Mesothelial cell of epicardium (in vitro differentiated cells): ENCODE measurements around the gene ADAMTS18. TPM values are rescaled to one million over a fixed set of nuclear protein-coding genes. Genes with fewer than 3 reads are reported as not detected.
"Not testable (repeated sequence)": the region's sequence is repeated elsewhere in the genome, so short reads cannot be mapped to it uniquely, and the experiment has no call there.

ENCODE experiments used
- DNase-seq, 2 experiments: peaks; one replicate each; pipeline ENCODE4 v3.0.0; 2021; ENCODE audit warnings: low spot score in 2 of 2; ENCODE audit not compliant: unreplicated experiment in 2 of 2
- H3K27ac Mint-ChIP-seq: 2 replicates; pipeline ENCODE4 v1.8.0; 2021; ENCODE audit warnings: mixed read lengths
- H3K27me3 Mint-ChIP-seq: 2 replicates; pipeline ENCODE4 v1.8.0; 2021; ENCODE audit warnings: low read depth, mixed read lengths
- H3K36me3 Mint-ChIP-seq: 2 replicates; pipeline ENCODE4 v1.8.0; 2021; ENCODE audit warnings: mixed read lengths
- H3K4me1 Mint-ChIP-seq: 2 replicates; pipeline ENCODE4 v1.8.0; 2021; ENCODE audit warnings: mixed read lengths
- H3K4me3 Mint-ChIP-seq: 2 replicates; pipeline ENCODE4 v1.8.0; 2021; ENCODE audit warnings: mild to moderate bottlenecking, moderate library complexity, mixed read lengths
- H3K9me3 Mint-ChIP-seq: 2 replicates; pipeline ENCODE4 v1.8.0; 2021; ENCODE audit warnings: mixed read lengths
- CTCF ChIP-seq: fragments of 200-600 bp; sonication (generic); IDR thresholded peaks from one replicate; pipeline ENCODE4 v1.5.0; 2021; ENCODE audit warnings: antibody characterized with exemption; ENCODE audit not compliant: unreplicated experiment
- total RNA-seq: library from RNA; stranded (reverse); gene quantifications from 3 replicates; pipeline ENCODE4 v1.2.1, GENCODE V29; 2021

ADAMTS18 gene
- total RNA-seq, 1 donor from 2014 or later, result 7.9 TPM

GRCh38 chr16:77468831-77469230, 34.0 kb upstream of the ADAMTS18 start:
- no peak for DNase-seq
- Mint-ChIP-seq H3K4me3 (no peak overlapping the region), H3K27me3 (no peaks in the 10 kb centered on the region), H3K36me3 (no peaks in the 10 kb centered on the region), H3K27ac (no peak overlapping the region), H3K9me3 (peaks cover 2% of the 10 kb centered on the region), H3K4me1 (peaks cover 5% of the 10 kb centered on the region)
- no peak for TF ChIP-seq CTCF

- TF ChIP-seq CTCF, result no peak
- Mint-ChIP-seq H3K9me3 (no peaks in the 10 kb centered on the region), H3K27ac (no peak overlapping the region), H3K27me3 (no peaks in the 10 kb centered on the region), H3K36me3 (no peaks in the 10 kb centered on the region), H3K4me1 (peaks cover 8% of the 10 kb centered on the region), H3K4me3 (no peak overlapping the region)
- no peak for DNase-seq
Measured at GRCh38 chr16:77467821-77468335, 33.0 kb upstream of the ADAMTS18 start.

GRCh38 chr16:77463659-77464058, 28.8 kb upstream of the ADAMTS18 start:
- not testable (repeated sequence) for H3K27ac Mint-ChIP-seq, H3K9me3 Mint-ChIP-seq, H3K27me3 Mint-ChIP-seq, H3K36me3 Mint-ChIP-seq, H3K4me3 Mint-ChIP-seq, DNase-seq
- peaks cover 12% of the 10 kb centered on the region for H3K4me1 Mint-ChIP-seq

GRCh38 chr16:77462894-77463293, 28.1 kb upstream of the ADAMTS18 start:
- Mint-ChIP-seq H3K27ac (no peak overlapping the region), H3K4me1 (peaks cover 11% of the 10 kb centered on the region), H3K27me3 (no peaks in the 10 kb centered on the region), H3K36me3 (no peaks in the 10 kb centered on the region), H3K4me3 (no peak overlapping the region), H3K9me3 (no peaks in the 10 kb centered on the region)
- TF ChIP-seq CTCF, result no peak
- DNase-seq, result no peak

GRCh38 chr16:77459534-77460254, 24.9 kb upstream of the ADAMTS18 start:
- H3K27ac Mint-ChIP-seq, result no peak overlapping the region
- TF ChIP-seq CTCF, result no peak
- H3K36me3 Mint-ChIP-seq, result no peaks in the 10 kb centered on the region
- H3K4me1 Mint-ChIP-seq, result peaks cover 18% of the 10 kb centered on the region
- DNase-seq, result no peak
- no peaks in the 10 kb centered on the region for H3K27me3 Mint-ChIP-seq
- no peaks in the 10 kb centered on the region for H3K9me3 Mint-ChIP-seq
- H3K4me3 Mint-ChIP-seq, result no peak overlapping the region

GRCh38 chr16:77457046-77457445, 22.2 kb upstream of the ADAMTS18 start:
- Mint-ChIP-seq H3K27ac (no peak overlapping the region), H3K4me3 (no peak overlapping the region), H3K4me1 (peaks cover 10% of the 10 kb centered on the region), H3K9me3 (no peaks in the 10 kb centered on the region), H3K27me3 (no peaks in the 10 kb centered on the region), H3K36me3 (no peaks in the 10 kb centered on the region)
- no peak for TF ChIP-seq CTCF
- no peak for DNase-seq
